ENCODE results near the gene KCNIP2. TPM values are rescaled to one million over a fixed set of nuclear protein-coding genes. Genes with fewer than 3 reads are reported as not detected.

KCNIP2 gene
- total and polyA plus RNA-seq, 2 of the 4 experiments (the other 2 are of a cell fraction): under 0.01 to 0.87 TPM

GRCh38 chr10:101851411-101852116 is 8.0 kb upstream of the KCNIP2 start (continued):
- TF ChIP-seq RFX5 (IDR thresholded peaks at IDR 0.05; ENCODE audit: low read depth, low read length): no peak

DNA sequence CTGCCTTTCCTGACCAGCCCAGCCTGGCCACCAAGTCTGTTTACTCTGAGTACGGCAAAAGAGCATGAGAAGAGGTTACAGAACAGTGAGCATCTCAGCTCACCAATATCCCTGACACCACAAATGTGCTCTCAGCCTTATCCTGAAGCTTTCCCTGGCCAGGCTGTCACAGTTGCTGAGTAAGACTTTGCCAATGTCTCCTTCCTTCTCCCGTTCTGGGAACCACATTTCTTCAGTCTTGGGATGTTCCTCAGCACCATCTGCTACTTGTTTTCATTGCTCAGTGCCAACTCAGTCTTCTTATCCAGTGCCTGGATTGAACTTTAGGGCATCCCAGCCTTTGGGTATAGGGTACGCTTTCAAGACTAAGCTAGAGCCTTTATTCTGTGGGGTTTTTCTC is 7.1 kb upstream of the KCNIP2 start:
- no peaks in the 10 kb centered on the region for H3K27me3 ChIP-seq (ENCODE audit: control insufficient read depth, insufficient read depth, low read length)
- peaks cover 4% of the 10 kb centered on the region; the same call in 1 of the 2 replicates for H3K36me3 ChIP-seq (ENCODE audit: control insufficient read depth, insufficient read depth, low read length)
- peaks cover 0 to under 1% of the 10 kb centered on the region in 2 experiments; a peak in 3 of 4 replicates for H3K79me1 ChIP-seq (ENCODE audit: low read depth in 1 of 2, low read length in 2 of 2)
- 86% methylated on average over 2 of the region's 3 CpGs; no CpG with 5 or more reads in 1 of the 2 experiments for WGBS, 2 experiments (ENCODE audit: extremely low coverage in 2 of 2, insufficient read length in 1 of 2)
- H3K23ac ChIP-seq (ENCODE audit: low read depth, low read length): no peak overlapping the region
- no peak overlapping the region for H3K56ac ChIP-seq (ENCODE audit: extremely low read depth, insufficient read depth, low read length)
- no peak overlapping the region for H3K9ac ChIP-seq (ENCODE audit: low read depth, low read length)
- no peak overlapping the region for H4K8ac ChIP-seq (ENCODE audit: low read depth in 2 of 2, low read length in 2 of 2)
- DNase-seq (no peak), ATAC-seq (ENCODE audit: low read depth) (no peak)
- no peak overlapping the region for H3K27ac ChIP-seq (ENCODE audit: insufficient read depth, low read length)
- ChIA-PET POLR2A (ENCODE audit: unreplicated experiment) (no interaction called here), CTCF (interaction anchor here (1.0 to 1.1 kb wide), 2 partner anchors 10 to 159 kb away, joined by 4 read pairs; no protein-coding TSS in a partner anchor)
- no peak overlapping the region for H3K4me3 ChIP-seq (ENCODE audit: insufficient read depth, low read depth, low read length)
- no peak overlapping the region for H3K14ac ChIP-seq (replicated peaks; ENCODE audit: low read depth, low read length)
- H3K4me1 ChIP-seq (ENCODE audit: control insufficient read depth, insufficient read depth, low read length): peaks cover 6% of the 10 kb centered on the region; the same call in 1 of the 2 replicates
- H4K5ac ChIP-seq (ENCODE audit: low read depth, low read length): no peak overlapping the region
- no peak overlapping the region for H2AFZ ChIP-seq (replicated peaks; ENCODE audit: low read length, poor library complexity)
- no peak overlapping the region for H2AK5ac ChIP-seq (ENCODE audit: low read depth, low read length)
- intact Hi-C loops (cut with micrococcal nuclease): no loop called here
- TF ChIP-seq MAFK (IDR thresholded peaks at IDR 0.05; ENCODE audit: low read depth, low read length): no peak
- TF ChIP-seq, protein P1, sequence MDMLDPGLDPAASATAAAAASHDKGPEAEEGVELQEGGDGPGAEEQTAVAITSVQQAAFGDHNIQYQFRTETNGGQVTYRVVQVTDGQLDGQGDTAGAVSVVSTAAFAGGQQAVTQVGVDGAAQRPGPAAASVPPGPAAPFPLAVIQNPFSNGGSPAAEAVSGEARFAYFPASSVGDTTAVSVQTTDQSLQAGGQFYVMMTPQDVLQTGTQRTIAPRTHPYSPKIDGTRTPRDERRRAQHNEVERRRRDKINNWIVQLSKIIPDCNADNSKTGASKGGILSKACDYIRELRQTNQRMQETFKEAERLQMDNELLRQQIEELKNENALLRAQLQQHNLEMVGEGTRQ (IDR thresholded peaks at IDR 0.05; ENCODE audit: low read depth, low read length): no peak
- TF ChIP-seq CEBPB (IDR thresholded peaks at IDR 0.05; ENCODE audit: low read depth, low read length): no peak
- no peak for TF ChIP-seq RAD21 (IDR thresholded peaks at IDR 0.05; ENCODE audit: low read length)
- TF ChIP-seq MAZ (IDR thresholded peaks at IDR 0.05; ENCODE audit: borderline replicate concordance, low read depth, low read length): no peak
- TF ChIP-seq NFE2L2 (IDR thresholded peaks at IDR 0.05; ENCODE audit: low read depth, low read length): no peak
- TF ChIP-seq SMC3 (IDR thresholded peaks at IDR 0.05; ENCODE audit: low read depth, low read length): no peak
- no TSS peak for BruUV-seq (replicated peaks)
- no peaks in the 10 kb centered on the region for H3K9me3 ChIP-seq (ENCODE audit: control insufficient read depth, insufficient read depth, low read length)
- no peak overlapping the region for H2BK15ac ChIP-seq (ENCODE audit: low read depth, low read length)
- no peak overlapping the region for H2BK20ac ChIP-seq (ENCODE audit: low read depth, low read length)
- dilution Hi-C loops (cut with HindIII; ENCODE audit: low sequenced_read_pairs, unreplicated experiment): no loop called here
- peaks cover 18% of the 10 kb centered on the region; the same call in 1 of the 2 replicates for H4K20me1 ChIP-seq (ENCODE audit: insufficient read depth, low read length)
- no peak overlapping the region for H2AK9ac ChIP-seq (replicated peaks; ENCODE audit: low read depth, low read length, poor library complexity)
- no peak overlapping the region for H3K4ac ChIP-seq (ENCODE audit: low read depth, low read length)
- no peak overlapping the region for H3K4me2 ChIP-seq (ENCODE audit: low read depth, low read length)
- H2BK120ac ChIP-seq (ENCODE audit: low read depth, low read length): no peak overlapping the region
- H3K18ac ChIP-seq (ENCODE audit: low read depth, low read length): no peak overlapping the region
- no peak overlapping the region for H4K91ac ChIP-seq (ENCODE audit: insufficient read depth, low read depth, low read length)
- H3K9me1 ChIP-seq (ENCODE audit: insufficient read depth, low read length): peaks cover 17% of the 10 kb centered on the region
- in situ Hi-C loops (cut with MboI; ENCODE audit: low sequenced_read_pairs): no loop called here
- H2BK5ac ChIP-seq (ENCODE audit: low read depth, low read length, poor library complexity, severe bottlenecking): no peak overlapping the region

Measured in IMR-90 (cell line).